A673 (cell line): ENCODE measurements around the gene NCBP1. TPM values are rescaled to one million over a fixed set of nuclear protein-coding genes. Genes with fewer than 3 reads are reported as not detected.

Experiments used
- BruUV-seq: library from RNA; stranded (reverse); fragments of 400-500 nt; replicated peaks from 2 replicates; lab custom pipeline; 2021; lab: Mats Ljungman, UMichigan
- CTCF ChIA-PET: fragments of 300-600 bp; sonication (Branson Sonifier 250); formaldehyde crosslinking; loops from one replicate; lab custom pipeline; 2022; ENCODE audit warnings: antibody characterized with exemption; lab: Charles Lee
- POLR2A ChIA-PET: fragments of 300-600 bp; sonication (Branson Sonifier 250); formaldehyde crosslinking; loops from one replicate; lab custom pipeline; 2022; ENCODE audit warnings: antibody characterized with exemption; ENCODE audit not compliant: low non-redundant PET; lab: Charles Lee
- DNase-seq: peaks from one replicate; pipeline ENCODE4 v3.0.0-alpha.2; 2015; ENCODE audit warnings: low spot score
- H3K27ac ChIP-seq: fragments of 200-600 bp; sonication (generic); 2 replicates; pipeline ENCODE4 v1.5.1; 2016; ENCODE audit warnings: mixed run types, low read depth, mild to moderate bottlenecking, mixed read lengths, antibody characterized with exemption, low read length; ENCODE audit not compliant: poor library complexity, severe bottlenecking
- H3K27me3 ChIP-seq: fragments of 200-600 bp; sonication (generic); replicated peaks from 2 replicates; pipeline ENCODE4 v1.6.1; 2017; ENCODE audit warnings: mixed run types, low read depth, mild to moderate bottlenecking, mixed read lengths, antibody characterized with exemption, low read length; ENCODE audit not compliant: insufficient read depth, poor library complexity
- H3K36me3 ChIP-seq: fragments of 200-600 bp; sonication (generic); 2 replicates; pipeline ENCODE4 v1.6.1; 2016; ENCODE audit warnings: mixed run types, mild to moderate bottlenecking, mixed read lengths, antibody characterized with exemption, low read length; ENCODE audit not compliant: insufficient read depth, poor library complexity, severe bottlenecking
- H3K4me1 ChIP-seq: fragments of 200-600 bp; sonication (generic); 2 replicates; pipeline ENCODE4 v1.6.1; 2017; ENCODE audit warnings: mixed run types, mild to moderate bottlenecking, mixed read lengths, antibody characterized with exemption, low read length; ENCODE audit not compliant: insufficient read depth, poor library complexity, severe bottlenecking
- H3K4me3 ChIP-seq: fragments of 200-600 bp; sonication (generic); 2 replicates; pipeline ENCODE4 v1.5.1; 2016; ENCODE audit warnings: low read depth, mixed run types, mild to moderate bottlenecking, mixed read lengths, low read length; ENCODE audit not compliant: poor library complexity, severe bottlenecking
- H3K9me3 ChIP-seq: fragments of 200-600 bp; sonication (generic); 2 replicates; pipeline ENCODE4 v1.6.1; 2016; ENCODE audit warnings: mixed run types, low read depth, mild to moderate bottlenecking, mixed read lengths, antibody characterized with exemption, low read length; ENCODE audit not compliant: poor library complexity, severe bottlenecking
- EZH2 ChIP-seq: fragments of 200-600 bp; sonication (generic); IDR thresholded peaks from 2 replicates; pipeline ENCODE4 v1.6.1; 2017; ENCODE audit warnings: borderline replicate concordance, low read depth, mild to moderate bottlenecking, mixed read lengths, antibody characterized with exemption, low read length; ENCODE audit not compliant: poor library complexity, severe bottlenecking
- intact Hi-C: fragments of 100-400 bp; cut with micrococcal nuclease; formaldehyde crosslinking; loops from one replicate; pipeline ENCODE4 v1.10.0; 2022; ENCODE audit not compliant: unreplicated experiment
- total RNA-seq: library from RNA; stranded (reverse); gene quantifications from 2 replicates; pipeline ENCODE4 v1.2.3, GENCODE V29; 2021
- TF ChIP-seq, protein P1 (sequence below): fragments of 300-800, 200-600 bp; sonication (generic); conservative IDR thresholded peaks from 2 replicates; pipeline ENCODE4 v1.5.1; 2017; ENCODE audit warnings: low read depth, mild to moderate bottlenecking, antibody characterized with exemption, low read length, moderate library complexity, mixed read lengths

The NCBP1 gene
- total RNA-seq, 1 experiment from 2014 or later, result 57.9 TPM

DNA sequence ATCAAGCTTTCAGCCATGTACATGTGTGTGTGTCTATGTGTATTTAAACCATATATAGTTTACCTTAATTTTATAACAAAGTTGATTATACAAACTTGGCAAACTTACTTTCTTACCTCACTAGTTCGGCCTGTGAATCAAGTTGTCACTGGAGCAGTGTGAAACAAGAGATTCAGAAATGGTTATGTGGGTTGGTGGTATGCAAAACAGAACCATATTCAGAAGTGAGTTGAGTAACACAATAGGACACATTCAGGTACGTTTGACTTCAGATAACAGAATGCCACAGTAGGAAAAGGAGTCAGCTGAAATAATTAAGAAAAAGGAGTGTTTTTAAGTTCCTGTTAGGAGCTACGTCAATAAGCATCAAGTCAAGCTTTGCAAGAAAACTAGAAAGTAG is 42.0 kb downstream of the NCBP1 start:
- no peaks in the 10 kb centered on the region for H3K9me3 ChIP-seq
- POLR2A ChIA-PET, result interaction anchor here (0.7 kb wide), 1 partner anchor 383 kb away, joined by 4 read pairs; no protein-coding TSS in a partner anchor
- no peaks in the 10 kb centered on the region for H3K27me3 ChIP-seq
- CTCF ChIA-PET, result no interaction called here
- DNase-seq, result no peak
- no TSS peak for BruUV-seq
- TF ChIP-seq EZH2, result no peak
- TF ChIP-seq, protein P1, sequence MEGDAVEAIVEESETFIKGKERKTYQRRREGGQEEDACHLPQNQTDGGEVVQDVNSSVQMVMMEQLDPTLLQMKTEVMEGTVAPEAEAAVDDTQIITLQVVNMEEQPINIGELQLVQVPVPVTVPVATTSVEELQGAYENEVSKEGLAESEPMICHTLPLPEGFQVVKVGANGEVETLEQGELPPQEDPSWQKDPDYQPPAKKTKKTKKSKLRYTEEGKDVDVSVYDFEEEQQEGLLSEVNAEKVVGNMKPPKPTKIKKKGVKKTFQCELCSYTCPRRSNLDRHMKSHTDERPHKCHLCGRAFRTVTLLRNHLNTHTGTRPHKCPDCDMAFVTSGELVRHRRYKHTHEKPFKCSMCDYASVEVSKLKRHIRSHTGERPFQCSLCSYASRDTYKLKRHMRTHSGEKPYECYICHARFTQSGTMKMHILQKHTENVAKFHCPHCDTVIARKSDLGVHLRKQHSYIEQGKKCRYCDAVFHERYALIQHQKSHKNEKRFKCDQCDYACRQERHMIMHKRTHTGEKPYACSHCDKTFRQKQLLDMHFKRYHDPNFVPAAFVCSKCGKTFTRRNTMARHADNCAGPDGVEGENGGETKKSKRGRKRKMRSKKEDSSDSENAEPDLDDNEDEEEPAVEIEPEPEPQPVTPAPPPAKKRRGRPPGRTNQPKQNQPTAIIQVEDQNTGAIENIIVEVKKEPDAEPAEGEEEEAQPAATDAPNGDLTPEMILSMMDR, result no peak
- H3K36me3 ChIP-seq, result peaks cover 70% of the 10 kb centered on the region
- H3K27ac ChIP-seq, result no peak overlapping the region
- intact Hi-C loops, result no loop called here
- H3K4me3 ChIP-seq, result no peak overlapping the region
- no peaks in the 10 kb centered on the region for H3K4me1 ChIP-seq

DNA sequence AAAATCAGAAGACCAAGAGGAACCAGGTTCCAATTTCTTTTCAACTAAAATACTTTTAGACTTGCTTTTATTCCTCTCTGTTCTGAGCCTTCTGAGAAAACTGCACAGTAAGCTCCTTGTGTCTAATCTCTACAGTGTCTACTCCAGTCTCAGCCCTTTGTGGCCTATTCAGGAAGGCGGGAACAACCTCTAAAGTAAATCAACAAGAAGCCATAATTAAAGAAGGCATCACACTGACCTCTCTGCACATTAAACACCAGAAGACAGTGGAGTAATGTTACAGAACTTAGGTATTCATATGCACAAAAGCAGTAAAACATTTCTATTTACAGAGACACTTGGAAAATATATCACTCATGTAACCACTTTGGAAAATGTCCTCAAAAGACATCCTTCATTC is 48.6 kb downstream of the NCBP1 start:
- Histone ChIP-seq H3K4me1 (no peaks in the 10 kb centered on the region), H3K27ac (no peak overlapping the region), H3K36me3 (peaks cover 64% of the 10 kb centered on the region), H3K27me3 (no peaks in the 10 kb centered on the region), H3K9me3 (no peaks in the 10 kb centered on the region), H3K4me3 (no peak overlapping the region)
- CTCF ChIA-PET, result no interaction called here
- intact Hi-C loops, result no loop called here
- BruUV-seq, result no TSS peak
- POLR2A ChIA-PET, result no interaction called here
- DNase-seq, result no peak
- no peak for TF ChIP-seq EZH2
- TF ChIP-seq, protein P1, result no peak

- Histone ChIP-seq H3K27ac (no peak overlapping the region), H3K4me1 (no peaks in the 10 kb centered on the region), H3K9me3 (no peaks in the 10 kb centered on the region), H3K4me3 (no peak overlapping the region), H3K27me3 (no peaks in the 10 kb centered on the region), H3K36me3 (peaks cover 46% of the 10 kb centered on the region)
- intact Hi-C loops, result no loop called here
- TF ChIP-seq EZH2, result no peak
- TF ChIP-seq, protein P1, result no peak
- no TSS peak for BruUV-seq
- CTCF ChIA-PET, result no interaction called here
- no peak for DNase-seq
- POLR2A ChIA-PET, result no interaction called here
These were observed 55.0 kb downstream of the NCBP1 start for GRCh38 chr9:97688654-97689053.
